Parathyroid adenoma (tissue), 2 donors: Measurements from ENCODE around the gene PLEKHA7.

ENCODE experiments used
- H2AFZ ChIP-seq: fragments of 300-600 bp; sonication (generic); one replicate; pipeline ENCODE4 v1.7.0; 2017; ENCODE audit warnings: antibody characterized with exemption, mild to moderate bottlenecking
- H3K27ac ChIP-seq: fragments of 300-600 bp; sonication (generic); one replicate; pipeline ENCODE4 v1.7.0; 2017
- H3K27me3 ChIP-seq: fragments of 300-600 bp; sonication (generic); one replicate; pipeline ENCODE4 v1.7.0; 2017; ENCODE audit warnings: low read length; ENCODE audit not compliant: control insufficient read depth, insufficient read depth
- H3K36me3 ChIP-seq: fragments of 300-600 bp; sonication (generic); one replicate; pipeline ENCODE4 v1.7.0; 2017; ENCODE audit warnings: low read length; ENCODE audit not compliant: control insufficient read depth, insufficient read depth
- H3K4me1 ChIP-seq: fragments of 300-600 bp; sonication (generic); one replicate; pipeline ENCODE4 v1.7.0; 2017; ENCODE audit warnings: control low read depth
- H3K4me2 ChIP-seq: fragments of 300-600 bp; sonication (generic); one replicate; pipeline ENCODE4 v1.7.0; 2017; ENCODE audit warnings: low read length
- H3K4me3 ChIP-seq: fragments of 300-600 bp; sonication (generic); one replicate; pipeline ENCODE4 v1.7.0; 2017; ENCODE audit warnings: low read depth, low read length
- H3K79me2 ChIP-seq: fragments of 300-600 bp; sonication (generic); one replicate; pipeline ENCODE4 v1.7.0; 2017; ENCODE audit warnings: control low read depth
- H3K9ac ChIP-seq: fragments of 300-600 bp; sonication (generic); one replicate; pipeline ENCODE4 v1.7.0; 2017; ENCODE audit warnings: mild to moderate bottlenecking
- H3K9me3 ChIP-seq: fragments of 300-600 bp; sonication (generic); one replicate; pipeline ENCODE4 v1.7.0; 2017; ENCODE audit warnings: low read length; ENCODE audit not compliant: control insufficient read depth
- TF ChIP-seq, protein P1 (sequence below): fragments of 300-600 bp; sonication (generic); IDR thresholded peaks from one replicate; pipeline ENCODE4 v1.7.0; 2017; ENCODE audit warnings: antibody characterized with exemption, mild to moderate bottlenecking
- donor health status: primary hyperparathyroidism.

Gene PLEKHA7

DNA sequence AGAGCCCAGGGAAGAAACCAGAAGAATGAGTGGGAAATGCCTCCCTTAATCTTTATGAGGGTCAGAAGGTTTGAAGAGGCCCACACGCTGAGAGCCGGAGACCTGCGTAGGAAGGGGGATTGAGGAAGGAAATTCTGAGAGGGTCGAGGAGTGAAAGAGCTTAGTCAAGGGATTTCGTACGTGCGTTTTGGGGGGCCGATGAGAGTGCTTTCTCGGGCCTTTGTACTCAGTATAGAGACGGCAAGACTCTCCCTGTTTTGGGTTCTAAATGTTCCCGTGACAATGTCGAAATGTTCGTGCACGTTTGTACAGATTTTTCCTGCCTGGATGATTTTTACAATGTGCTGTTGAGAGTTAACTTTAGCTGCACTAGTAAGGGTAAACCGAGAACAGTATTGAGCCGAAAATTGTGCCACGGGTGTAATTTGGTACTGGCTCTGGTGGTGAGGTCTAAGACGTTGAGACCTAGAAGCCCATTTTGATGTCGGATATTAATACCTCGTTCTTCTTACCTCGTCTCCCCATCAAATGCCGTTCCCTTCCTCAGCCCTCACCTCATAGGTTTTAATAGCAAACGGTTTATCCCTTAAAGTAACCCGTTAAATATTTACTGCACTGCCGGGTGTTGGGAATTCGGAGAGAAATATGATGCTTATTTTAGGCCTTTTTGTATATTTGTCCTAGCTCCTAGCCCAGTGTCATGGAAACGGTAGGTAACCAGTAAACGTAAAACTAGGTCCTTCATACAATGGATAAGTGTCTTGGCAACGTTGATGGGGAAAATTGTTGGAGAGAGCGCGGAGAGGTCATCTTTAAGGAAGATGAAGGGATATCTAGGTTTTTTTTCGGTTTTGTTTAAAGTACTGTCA lies 275.0 kb downstream of the PLEKHA7 start:
- H3K9me3 ChIP-seq = no peaks in the 10 kb centered on the region
- H3K4me1 ChIP-seq = peaks cover 4% of the 10 kb centered on the region
- TF ChIP-seq, protein P1, sequence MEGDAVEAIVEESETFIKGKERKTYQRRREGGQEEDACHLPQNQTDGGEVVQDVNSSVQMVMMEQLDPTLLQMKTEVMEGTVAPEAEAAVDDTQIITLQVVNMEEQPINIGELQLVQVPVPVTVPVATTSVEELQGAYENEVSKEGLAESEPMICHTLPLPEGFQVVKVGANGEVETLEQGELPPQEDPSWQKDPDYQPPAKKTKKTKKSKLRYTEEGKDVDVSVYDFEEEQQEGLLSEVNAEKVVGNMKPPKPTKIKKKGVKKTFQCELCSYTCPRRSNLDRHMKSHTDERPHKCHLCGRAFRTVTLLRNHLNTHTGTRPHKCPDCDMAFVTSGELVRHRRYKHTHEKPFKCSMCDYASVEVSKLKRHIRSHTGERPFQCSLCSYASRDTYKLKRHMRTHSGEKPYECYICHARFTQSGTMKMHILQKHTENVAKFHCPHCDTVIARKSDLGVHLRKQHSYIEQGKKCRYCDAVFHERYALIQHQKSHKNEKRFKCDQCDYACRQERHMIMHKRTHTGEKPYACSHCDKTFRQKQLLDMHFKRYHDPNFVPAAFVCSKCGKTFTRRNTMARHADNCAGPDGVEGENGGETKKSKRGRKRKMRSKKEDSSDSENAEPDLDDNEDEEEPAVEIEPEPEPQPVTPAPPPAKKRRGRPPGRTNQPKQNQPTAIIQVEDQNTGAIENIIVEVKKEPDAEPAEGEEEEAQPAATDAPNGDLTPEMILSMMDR = no peak
- H2AFZ ChIP-seq = peak overlapping the region; percentile 81
- H3K27ac ChIP-seq = peak overlapping the region; percentile 98
- H3K27me3 ChIP-seq = no peaks in the 10 kb centered on the region
- no peaks in the 10 kb centered on the region for H3K36me3 ChIP-seq
- H3K4me2 ChIP-seq = peak overlapping the region; percentile 83
- peaks cover 29% of the 10 kb centered on the region for H3K79me2 ChIP-seq
- peak overlapping the region; percentile 51 for H3K9ac ChIP-seq
- H3K4me3 ChIP-seq = peak overlapping the region; percentile 96

DNA sequence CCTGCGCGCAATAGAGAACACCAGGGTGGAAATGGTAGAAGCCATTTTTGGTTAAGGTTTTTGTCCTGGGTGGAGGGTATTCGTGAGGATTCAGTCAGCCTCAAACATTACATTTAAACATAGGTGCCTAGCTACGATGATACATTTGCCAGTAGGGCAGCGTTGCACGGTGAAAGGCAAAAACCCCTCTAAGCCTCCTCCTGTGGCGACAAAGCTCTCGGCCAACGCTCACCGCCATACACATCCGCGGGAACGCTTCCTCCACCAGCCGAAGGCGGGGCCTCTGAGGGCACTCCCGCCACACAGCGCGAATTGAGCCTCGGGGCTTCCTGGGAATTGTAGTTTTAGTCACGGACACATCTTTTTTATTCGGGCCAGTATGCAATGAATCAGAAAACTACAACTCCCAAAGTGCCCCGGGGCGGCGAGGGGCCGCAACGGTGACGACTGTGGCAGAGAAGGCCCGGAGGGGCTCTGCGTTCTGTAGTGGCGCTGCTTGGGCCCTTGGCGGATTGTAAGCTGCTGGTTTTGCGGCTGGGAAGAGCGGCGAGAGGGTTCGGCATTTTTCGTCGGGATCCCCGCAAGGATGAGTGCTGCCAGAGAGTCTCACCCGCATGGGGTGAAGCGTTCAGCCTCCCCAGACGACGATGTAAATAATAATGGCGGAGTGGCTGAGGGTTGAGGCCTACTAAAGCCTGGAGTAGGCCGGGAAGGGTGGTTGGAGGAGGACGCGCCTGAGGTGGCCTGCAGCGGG lies 275.8 kb downstream of the PLEKHA7 start, which contains the start of gene C11orf58:
Gene C11orf58, plus strand, starts transcription at position 455 of the 754 bp plus-strand sequence. Its CDS starts 132 bp downstream, at position 587.
- peak within 1 kb of the TSS; percentile 51 for H3K9ac ChIP-seq
- H3K79me2 ChIP-seq = peaks cover 29% of the 10 kb centered on the region
- peak within 1 kb of the TSS; percentile 96 for H3K4me3 ChIP-seq
- no peaks in the 10 kb centered on the region for H3K36me3 ChIP-seq
- H3K27me3 ChIP-seq = no peaks in the 10 kb centered on the region
- H3K9me3 ChIP-seq = no peaks in the 10 kb centered on the region
- TF ChIP-seq, protein P1 = no peak
- H2AFZ ChIP-seq = peak within 1 kb of the TSS; percentile 81
- peak within 1 kb of the TSS; percentile 98 for H3K27ac ChIP-seq
- H3K4me1 ChIP-seq = peaks cover 4% of the 10 kb centered on the region
- peak within 1 kb of the TSS; percentile 83 for H3K4me2 ChIP-seq

DNA sequence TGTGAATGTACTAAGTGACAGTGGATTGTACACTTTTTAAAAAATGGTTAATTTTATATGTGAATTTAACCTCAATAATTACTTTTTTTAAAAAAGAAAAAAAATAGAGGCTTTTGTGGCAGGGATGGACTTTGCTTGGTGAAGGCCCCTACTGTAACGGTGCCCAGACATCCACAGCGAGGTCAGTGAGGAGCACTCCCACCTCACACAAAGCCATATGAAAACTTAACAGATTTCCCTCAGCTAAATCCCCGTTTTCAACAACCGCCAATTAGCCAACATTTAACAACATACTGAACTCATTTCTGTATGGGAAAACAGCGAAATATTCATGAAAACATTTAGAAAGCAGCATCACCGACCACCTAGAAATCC lies 276.4 kb downstream of the PLEKHA7 start:
- TF ChIP-seq, protein P1 = no peak
- H3K79me2 ChIP-seq = peaks cover 29% of the 10 kb centered on the region

More for the DNA sequence above, 276.4 kb downstream of the PLEKHA7 start:
- Histone ChIP-seq H3K36me3 (no peaks in the 10 kb centered on the region), H3K4me1 (peaks cover 4% of the 10 kb centered on the region), H3K9ac (no peak overlapping the region), H2AFZ (peak overlapping the region; percentile 81), H3K9me3 (no peaks in the 10 kb centered on the region), H3K4me3 (peak overlapping the region; percentile 96), H3K4me2 (peak overlapping the region; percentile 78), H3K27ac (peak overlapping the region; percentile 98), H3K27me3 (no peaks in the 10 kb centered on the region)
